ENCODE data around the gene P2RY13.

The P2RY13 gene

GRCh38 chr3:151329363-151329762 lies at the start of gene P2RY13:
P2RY13 (minus strand) TSS chr3:151329549; CDS start chr3:151329528, 21 bp downstream.
- no peak for TF ChIP-seq JUND (IDR thresholded peaks at IDR 0.05; ENCODE audit: low read depth)
- in situ Hi-C loops (cut with HindIII; ENCODE audit: low pct_unique_long_range_greater_than_20kb, low sequenced_read_pairs), result no loop called here
- DNase-seq (ENCODE audit: low read depth in 1 of 2, low spot score in 1 of 2), result no peak

- TF ChIP-seq JUND (IDR thresholded peaks at IDR 0.05; ENCODE audit: low read depth), result no peak
- in situ Hi-C loops (cut with HindIII; ENCODE audit: low pct_unique_long_range_greater_than_20kb, low sequenced_read_pairs), result no loop called here
Measured at GRCh38 chr3:151377768-151378385, 48.5 kb upstream of the P2RY13 start.

DNA sequence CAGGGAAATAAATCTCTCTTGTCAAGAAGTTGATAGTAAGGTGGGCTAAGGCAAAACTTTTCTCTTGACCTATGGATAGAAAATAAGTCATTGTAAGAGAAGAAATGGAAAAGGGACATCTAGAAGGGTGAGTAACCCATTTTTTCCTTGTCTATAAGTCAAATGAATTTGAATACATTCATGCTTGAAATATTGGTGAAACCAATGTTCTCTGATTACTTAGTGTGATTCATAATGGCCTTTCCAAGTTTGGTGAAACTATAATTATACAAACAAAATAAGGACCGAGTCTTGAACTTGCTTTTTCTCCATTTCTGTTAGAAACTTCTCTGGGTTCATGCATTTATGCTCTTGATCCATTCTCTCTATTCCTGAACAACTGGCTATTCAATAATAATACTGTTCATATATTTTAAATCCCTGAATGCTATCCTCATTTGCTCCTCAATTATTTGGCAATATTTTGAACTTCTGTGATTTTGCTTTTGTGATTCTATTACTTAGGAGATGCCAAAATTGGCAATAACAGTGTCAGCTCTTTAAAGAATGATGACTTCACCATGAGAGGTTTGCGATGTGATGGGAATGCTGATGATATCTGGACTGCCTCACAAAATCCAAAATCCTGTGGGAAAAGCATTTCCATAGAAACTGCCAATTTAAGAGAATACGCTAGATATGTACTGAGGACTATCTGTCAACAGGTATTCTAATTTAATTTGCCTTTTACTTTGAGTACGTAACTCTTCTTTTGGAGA lies 42.9 kb upstream of the P2RY13 start:
- DNase-seq (ENCODE audit: low read depth in 1 of 2, low spot score in 1 of 2), result no peak
- TF ChIP-seq JUND (IDR thresholded peaks at IDR 0.05; ENCODE audit: low read depth), result no peak
- in situ Hi-C loops (cut with HindIII; ENCODE audit: low pct_unique_long_range_greater_than_20kb, low sequenced_read_pairs), result no loop called here

More at GRCh38 chr3:151377768-151378385, 48.5 kb upstream of the P2RY13 start:
- no peak for DNase-seq (ENCODE audit: low read depth in 1 of 2, low spot score in 1 of 2)

GRCh38 chr3:151371526-151371925 lies 42.2 kb upstream of the P2RY13 start:
- in situ Hi-C loops (cut with HindIII; ENCODE audit: low pct_unique_long_range_greater_than_20kb, low sequenced_read_pairs), result no loop called here
- no peak for DNase-seq (ENCODE audit: low read depth in 1 of 2, low spot score in 1 of 2)
- TF ChIP-seq JUND (IDR thresholded peaks at IDR 0.05; ENCODE audit: low read depth), result no peak

- TF ChIP-seq JUND (IDR thresholded peaks at IDR 0.05; ENCODE audit: low read depth), result no peak
- in situ Hi-C loops (cut with HindIII; ENCODE audit: low pct_unique_long_range_greater_than_20kb, low sequenced_read_pairs), result no loop called here
- DNase-seq (ENCODE audit: low read depth in 1 of 2, low spot score in 1 of 2), result no peak
Measured at GRCh38 chr3:151367448-151367847, 38.1 kb upstream of the P2RY13 start.

GRCh38 chr3:151366993-151367392 lies 37.6 kb upstream of the P2RY13 start:
- in situ Hi-C loops (cut with HindIII; ENCODE audit: low pct_unique_long_range_greater_than_20kb, low sequenced_read_pairs), result no loop called here
- no peak for TF ChIP-seq JUND (IDR thresholded peaks at IDR 0.05; ENCODE audit: low read depth)
- DNase-seq (ENCODE audit: low read depth in 1 of 2, low spot score in 1 of 2), result no peak

GRCh38 chr3:151362751-151363174 lies 33.4 kb upstream of the P2RY13 start:
- in situ Hi-C loops (cut with HindIII; ENCODE audit: low pct_unique_long_range_greater_than_20kb, low sequenced_read_pairs), result no loop called here
- DNase-seq (ENCODE audit: low read depth in 1 of 2, low spot score in 1 of 2), result no peak
- no peak for TF ChIP-seq JUND (IDR thresholded peaks at IDR 0.05; ENCODE audit: low read depth)

DNA sequence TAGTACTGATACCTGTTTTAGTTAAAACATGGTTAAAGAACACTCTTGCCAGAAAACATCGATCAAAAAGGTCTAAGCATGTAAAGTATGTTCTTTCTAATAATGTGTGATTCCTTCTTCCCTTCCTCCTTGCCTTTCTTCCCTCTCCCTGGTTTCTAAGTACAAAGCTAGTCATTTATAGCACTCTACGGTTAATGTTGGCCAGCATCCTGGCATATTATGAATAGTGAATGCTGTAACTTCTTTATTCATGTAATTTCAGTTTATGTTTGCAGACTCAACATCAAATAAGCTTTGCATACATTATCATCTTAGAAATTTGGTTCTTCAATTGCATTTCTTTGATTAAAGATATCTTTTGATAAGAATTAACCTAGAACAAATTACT lies 28.1 kb upstream of the P2RY13 start:
- no peak for DNase-seq (ENCODE audit: low read depth in 1 of 2, low spot score in 1 of 2)
- in situ Hi-C loops (cut with HindIII; ENCODE audit: low pct_unique_long_range_greater_than_20kb, low sequenced_read_pairs), result no loop called here
- TF ChIP-seq JUND (IDR thresholded peaks at IDR 0.05; ENCODE audit: low read depth), result no peak

DNA sequence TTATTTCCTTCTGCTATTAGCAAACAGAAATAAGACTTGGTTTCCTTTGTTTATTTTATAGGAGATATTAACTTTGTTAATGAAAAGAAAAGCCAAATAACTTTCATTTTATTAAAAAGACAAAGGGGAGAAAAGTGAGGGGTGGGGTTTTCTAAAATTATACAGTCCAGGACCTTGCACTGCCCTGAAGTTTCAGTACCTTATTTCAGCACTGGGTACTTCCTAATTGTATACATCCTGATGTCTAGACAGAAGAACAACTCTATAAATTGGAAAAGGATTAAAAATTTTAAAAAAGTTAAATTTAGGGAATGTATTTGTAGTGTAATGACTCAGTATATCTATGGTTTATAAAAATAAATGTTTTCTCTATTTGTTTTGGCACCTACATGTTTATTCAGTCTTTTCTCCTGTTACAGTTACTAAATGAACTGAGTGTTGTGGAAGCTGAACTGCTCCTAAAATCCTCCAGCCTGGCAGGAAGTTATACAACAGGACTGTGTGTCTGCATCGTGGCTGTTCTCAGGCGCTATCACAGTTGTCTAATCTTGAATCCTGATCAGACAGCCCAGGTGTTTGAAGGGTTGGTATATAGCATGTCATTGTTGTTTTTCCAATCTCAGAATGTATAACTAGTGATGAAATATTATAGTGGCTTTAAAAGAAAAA lies 27.6 kb upstream of the P2RY13 start:
- in situ Hi-C loops (cut with HindIII; ENCODE audit: low pct_unique_long_range_greater_than_20kb, low sequenced_read_pairs), result no loop called here
- no peak for DNase-seq (ENCODE audit: low read depth in 1 of 2, low spot score in 1 of 2)
- no peak for TF ChIP-seq JUND (IDR thresholded peaks at IDR 0.05; ENCODE audit: low read depth)

DNA sequence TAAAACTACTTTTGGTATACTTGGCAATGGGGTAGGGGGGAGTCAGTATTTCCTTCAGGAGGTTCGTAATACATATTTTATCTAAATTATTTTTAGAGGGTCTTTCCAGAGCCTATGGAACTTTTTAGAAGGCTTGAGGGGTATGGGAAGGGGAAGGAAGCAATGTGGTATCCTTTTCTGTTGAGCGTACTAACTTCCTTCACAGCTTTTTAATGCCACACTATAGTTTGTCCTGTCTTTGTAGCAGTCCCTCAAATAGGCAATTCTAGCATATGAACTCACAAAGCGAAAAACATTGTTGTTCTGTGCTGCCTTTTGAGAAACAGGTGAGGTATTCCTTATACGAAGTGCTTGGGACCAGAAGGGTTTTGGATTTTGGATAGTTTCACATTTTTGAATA lies 22.3 kb upstream of the P2RY13 start:
- DNase-seq (ENCODE audit: low read depth in 1 of 2, low spot score in 1 of 2), result no peak
- in situ Hi-C loops (cut with HindIII; ENCODE audit: low pct_unique_long_range_greater_than_20kb, low sequenced_read_pairs), result no loop called here
- TF ChIP-seq JUND (IDR thresholded peaks at IDR 0.05; ENCODE audit: low read depth), result no peak

GRCh38 chr3:151351219-151351618 lies 21.9 kb upstream of the P2RY13 start:
- DNase-seq (ENCODE audit: low read depth in 1 of 2, low spot score in 1 of 2), result no peak
- TF ChIP-seq JUND (IDR thresholded peaks at IDR 0.05; ENCODE audit: low read depth), result no peak
- in situ Hi-C loops (cut with HindIII; ENCODE audit: low pct_unique_long_range_greater_than_20kb, low sequenced_read_pairs), result no loop called here

- TF ChIP-seq JUND (IDR thresholded peaks at IDR 0.05; ENCODE audit: low read depth), result no peak
- in situ Hi-C loops (cut with HindIII; ENCODE audit: low pct_unique_long_range_greater_than_20kb, low sequenced_read_pairs), result no loop called here
- no peak for DNase-seq (ENCODE audit: low read depth in 1 of 2, low spot score in 1 of 2)
Measured at GRCh38 chr3:151350656-151351055, 21.3 kb upstream of the P2RY13 start.

DNA sequence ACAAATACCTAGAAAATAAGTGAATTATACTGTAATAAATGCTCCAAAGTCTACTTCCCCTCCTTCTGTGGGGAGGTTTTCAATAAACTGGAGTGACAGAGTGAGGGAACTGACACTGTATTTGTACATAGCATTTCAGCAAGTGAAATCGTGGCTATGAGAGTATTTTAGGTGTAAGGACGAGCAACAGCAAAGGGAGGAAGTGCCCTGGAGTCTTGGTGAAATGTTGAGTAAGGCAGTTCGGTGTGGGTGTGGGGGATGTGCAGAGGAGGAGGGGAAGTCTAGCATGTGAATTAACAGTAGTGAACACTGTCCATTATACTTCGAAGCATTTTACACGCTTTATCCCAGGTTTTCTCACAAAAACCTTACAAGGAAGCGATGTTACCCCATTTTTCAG lies 18.1 kb upstream of the P2RY13 start:
- in situ Hi-C loops (cut with HindIII; ENCODE audit: low pct_unique_long_range_greater_than_20kb, low sequenced_read_pairs), result no loop called here
- DNase-seq (ENCODE audit: low read depth in 1 of 2, low spot score in 1 of 2), result no peak
- TF ChIP-seq JUND (IDR thresholded peaks at IDR 0.05; ENCODE audit: low read depth), result no peak

Measured in T47D (cell line).